ENCODE results near the gene TECPR2. TPM values are rescaled to one million over a fixed set of nuclear protein-coding genes. Genes with fewer than 3 reads are reported as not detected.

Gene TECPR2
- total and polyA plus RNA-seq, 2 of the 13 experiments (the other 11 are each of a cell fraction or from before 2014, with no cell fraction given), result 3.5 to 5.7 TPM

- Histone ChIP-seq H3K4me3 (replicated peaks in 1 of 3; ENCODE audit: insufficient read depth in 1 of 3, low read depth in 2 of 3, low read length in 3 of 3) (peak overlapping the region; percentile 60 to 80 (median 78); a peak in 5 of 6 replicates), H3K4me1 (ENCODE audit: insufficient read depth, low read length) (peaks cover 77% of the 10 kb centered on the region), H3K9ac (ENCODE audit: insufficient read depth, low read depth, low read length) (peak overlapping the region; percentile 91), H3K9me3 (ENCODE audit: low read length) (no peaks in the 10 kb centered on the region), H2AFZ (ENCODE audit: low read length) (no peak overlapping the region), H3K27ac (ENCODE audit: extremely low read length, insufficient read depth, low read length) (peak overlapping the region; percentile 93), H3K4me2 (ENCODE audit: low read depth, low read length) (peak overlapping the region; percentile 98), H3K36me3 (replicated peaks in 1 of 2; ENCODE audit: control insufficient read depth in 1 of 2, insufficient read depth in 2 of 2, low read length in 2 of 2) (no peaks in the 10 kb centered on the region), H3K79me2 (ENCODE audit: insufficient read depth, low read length) (no peaks in the 10 kb centered on the region), H3K27me3 (ENCODE audit: control insufficient read depth in 1 of 2, insufficient read depth in 2 of 2, low read length in 2 of 2) (no peaks in the 10 kb centered on the region; a peak in 1 of 5 replicates), H4K20me1 (ENCODE audit: insufficient read depth, low read length) (no peaks in the 10 kb centered on the region)
- 3% methylated on average over 15 of the region's 29 CpGs for WGBS (ENCODE audit: low lambda C conversion rate)
- ChIA-PET POLR2A (interaction anchor here (0.8 to 6.9 kb wide), 20 partner anchors 12 to 239 kb away, joined by 3 to 102 read pairs (median 8); partner anchors contain the start of genes ANKRD9, RCOR1 and ZNF839), CTCF (ENCODE audit: low intra/inter-chr PET ratio, low total read pairs) (no interaction called here)
- intact Hi-C loops (cut with micrococcal nuclease; ENCODE audit: unreplicated experiment) (no loop called here), in situ Hi-C loops (cut with HindIII; ENCODE audit: extremely low pct_ligation_motif_present, low pct_unique_long_range_greater_than_20kb) (loop anchor here (5.0 kb wide), 1 partner anchor 52 kb away; the partner anchor contains the start of gene RCOR1)
- FAIRE-seq (peak; percentile 32), ATAC-seq (peak; percentile 15), DNase-seq (ENCODE audit: low spot score) (peak; percentile 80)
- BruUV-seq (replicated peaks), result no TSS peak
- TF ChIP-seq NR3C1 (CRISPR knock-in tag; IDR thresholded peaks at IDR 0.05) (no peak), ZNF446 (CRISPR knock-in tag; IDR thresholded peaks at IDR 0.05) (no peak), ZNF703 (CRISPR knock-in tag; IDR thresholded peaks at IDR 0.05; ENCODE audit: borderline replicate concordance) (peak; percentile 82; the same call in 1 of the 2 replicates), SETDB1 (CRISPR knock-in tag; IDR thresholded peaks at IDR 0.05; ENCODE audit: borderline replicate concordance) (no peak), KLF16 (CRISPR knock-in tag; IDR thresholded peaks at IDR 0.05) (no peak), KDM3A (CRISPR knock-in tag; IDR thresholded peaks at IDR 0.05; ENCODE audit: low read depth) (no peak), HNRNPUL1 (IDR thresholded peaks at IDR 0.05; ENCODE audit: low read depth, low read length) (no peak), ZNF83 (CRISPR knock-in tag; IDR thresholded peaks at IDR 0.05; ENCODE audit: borderline replicate concordance) (peak; percentile 76; the same call in 1 of the 2 replicates), GRHL1 (CRISPR knock-in tag; conservative IDR thresholded peaks at IDR 0.05) (no peak), ZBTB33 (CRISPR knock-in tag; IDR thresholded peaks at IDR 0.05) (no peak; the same call in 1 of the 2 replicates), ZNF776 (CRISPR knock-in tag; IDR thresholded peaks at IDR 0.05) (no peak; the same call in 1 of the 2 replicates), STAT6 (CRISPR knock-in tag; IDR thresholded peaks at IDR 0.05; ENCODE audit: borderline replicate concordance) (no peak), NR0B2 (CRISPR knock-in tag; IDR thresholded peaks at IDR 0.05) (peak; percentile 80), TEF (CRISPR knock-in tag; IDR thresholded peaks at IDR 0.05) (no peak), RXRA (CRISPR knock-in tag; IDR thresholded peaks at IDR 0.05) (no peak)
Observed at GRCh38 chr14:102540315-102541028, 177.7 kb downstream of the TECPR2 start.
